ENCODE results near the gene UROC1.

Gene UROC1

DNA sequence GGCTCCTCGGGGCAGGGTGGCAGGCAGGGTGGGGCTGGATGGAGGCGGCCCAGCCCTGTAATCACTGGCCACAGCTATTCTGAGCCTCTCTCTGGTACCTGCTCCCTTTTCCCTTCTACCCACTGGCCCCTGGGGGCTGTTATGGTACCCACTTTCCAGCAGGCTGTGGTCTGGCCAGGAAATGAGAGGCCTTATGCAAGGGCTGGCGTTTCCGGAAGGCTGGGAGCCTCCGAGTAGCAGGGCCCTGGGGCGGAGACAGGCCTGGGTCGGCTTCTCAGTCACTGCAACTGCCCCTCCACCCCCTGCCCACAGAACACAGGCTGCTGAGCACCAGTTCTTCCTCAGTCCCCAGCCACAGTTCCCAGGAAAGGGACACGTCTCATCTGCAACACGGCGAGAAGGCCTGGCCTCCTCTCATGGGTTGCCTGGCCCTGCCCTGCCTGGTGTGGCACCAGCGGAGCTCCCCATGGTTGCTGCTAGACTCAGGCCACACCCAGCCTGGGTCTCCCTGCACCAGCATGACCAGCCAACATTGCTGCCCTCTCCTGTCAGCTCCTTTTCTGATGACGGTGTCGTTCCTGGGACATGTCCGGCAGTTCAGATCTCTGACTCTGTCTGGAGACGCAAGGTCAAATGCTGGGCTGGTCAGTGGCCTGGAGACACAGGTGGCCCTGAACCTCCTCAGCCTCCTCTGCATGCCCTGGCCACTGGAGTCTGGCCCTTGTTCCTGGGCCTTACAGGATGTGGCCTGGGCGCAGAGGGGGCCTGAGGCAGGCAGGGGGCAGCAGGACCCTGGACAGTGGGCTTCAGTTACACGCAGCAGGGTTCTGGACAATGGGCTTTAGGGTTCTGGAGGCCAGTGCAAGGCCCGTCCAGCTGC lies 12.8 kb upstream of the UROC1 start:
- DNase-seq (ENCODE audit: low spot score): peak; percentile 26

DNA sequence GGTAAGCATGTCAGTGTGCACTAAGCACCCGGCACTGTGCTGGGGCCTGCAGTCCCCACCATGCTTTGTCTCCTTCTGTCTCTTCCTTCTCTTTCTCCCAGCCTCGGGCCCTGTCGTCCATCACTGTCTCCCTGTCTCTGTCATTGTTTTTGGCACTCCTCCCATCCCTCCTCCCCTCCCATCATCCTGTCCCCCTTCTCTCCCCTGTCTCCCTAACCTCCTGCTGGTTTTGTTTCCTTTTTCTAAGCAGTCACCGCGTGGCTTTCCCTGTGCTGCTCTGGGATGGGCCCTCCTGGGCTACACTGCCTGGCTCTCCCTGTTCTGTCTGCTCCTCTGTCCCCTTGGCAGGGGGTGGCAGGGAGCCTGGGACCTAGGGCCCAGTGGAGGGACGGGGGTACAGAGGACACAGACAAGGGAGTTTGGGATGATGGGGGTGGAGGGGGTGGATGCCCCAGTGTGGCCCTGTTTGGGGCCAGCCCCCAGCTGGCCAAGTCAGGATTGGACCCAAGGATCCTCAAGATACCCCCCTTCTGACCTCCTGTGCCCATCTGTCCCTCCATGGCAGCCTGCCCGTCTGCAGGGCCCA lies 12.1 kb upstream of the UROC1 start:
- no peak for DNase-seq (ENCODE audit: low spot score)

DNA sequence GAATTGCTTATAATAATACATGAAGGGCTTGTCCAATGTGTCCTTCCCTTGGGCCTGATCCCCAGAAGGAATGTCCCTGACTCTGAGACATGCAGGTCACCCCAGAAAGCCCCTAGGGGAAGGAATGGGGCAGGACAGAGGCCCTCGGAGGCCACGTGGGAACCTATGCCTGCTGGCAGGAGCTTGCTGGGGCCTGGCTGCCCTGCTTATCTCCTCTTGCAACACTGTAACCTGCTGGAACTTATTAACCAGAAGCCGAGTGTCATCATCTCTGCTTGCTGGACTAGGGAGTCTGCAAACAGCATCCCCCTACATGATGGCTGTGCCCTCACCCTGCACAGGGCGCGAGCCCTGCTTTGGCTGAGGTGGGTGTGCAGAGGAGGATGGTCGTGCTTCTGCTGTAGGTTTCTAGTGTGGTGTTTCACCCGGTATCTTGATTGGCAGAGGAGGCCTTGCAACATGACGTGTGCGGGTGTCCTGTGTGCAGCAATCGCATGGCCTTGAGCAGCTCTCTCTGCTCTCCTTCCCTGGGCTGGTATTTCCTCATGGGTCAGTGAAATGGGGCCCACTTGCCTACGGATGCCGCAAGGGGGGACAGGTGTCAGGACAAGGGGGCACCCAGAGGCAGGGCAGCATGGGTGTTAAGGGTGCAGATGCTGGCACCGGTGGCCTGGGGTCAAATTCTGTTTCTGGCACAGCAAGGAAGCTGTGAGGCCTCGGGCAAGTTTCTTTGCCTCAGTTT lies 11.4 kb upstream of the UROC1 start:
- no peak for DNase-seq (ENCODE audit: low spot score)

DNA sequence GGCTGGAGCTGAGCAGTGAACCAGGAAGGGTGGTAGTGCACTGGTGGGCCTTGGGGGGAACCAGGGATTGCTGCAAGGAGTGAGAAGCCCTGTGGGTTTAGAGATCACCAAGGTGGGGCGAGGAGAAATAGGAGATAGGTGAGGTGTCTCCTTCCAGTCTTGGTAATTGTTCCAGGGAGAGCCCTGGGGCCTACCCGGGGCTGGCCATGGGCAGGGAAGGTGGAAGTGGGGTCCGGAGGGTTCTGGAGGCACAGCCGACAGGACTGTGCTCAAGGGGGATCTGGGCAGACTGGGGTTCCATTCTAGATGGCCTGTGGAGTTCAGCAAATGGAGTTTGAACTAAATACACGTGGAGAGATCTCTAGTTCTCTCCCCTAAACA lies 10.8 kb upstream of the UROC1 start:
- no peak for DNase-seq (ENCODE audit: low spot score)

DNA sequence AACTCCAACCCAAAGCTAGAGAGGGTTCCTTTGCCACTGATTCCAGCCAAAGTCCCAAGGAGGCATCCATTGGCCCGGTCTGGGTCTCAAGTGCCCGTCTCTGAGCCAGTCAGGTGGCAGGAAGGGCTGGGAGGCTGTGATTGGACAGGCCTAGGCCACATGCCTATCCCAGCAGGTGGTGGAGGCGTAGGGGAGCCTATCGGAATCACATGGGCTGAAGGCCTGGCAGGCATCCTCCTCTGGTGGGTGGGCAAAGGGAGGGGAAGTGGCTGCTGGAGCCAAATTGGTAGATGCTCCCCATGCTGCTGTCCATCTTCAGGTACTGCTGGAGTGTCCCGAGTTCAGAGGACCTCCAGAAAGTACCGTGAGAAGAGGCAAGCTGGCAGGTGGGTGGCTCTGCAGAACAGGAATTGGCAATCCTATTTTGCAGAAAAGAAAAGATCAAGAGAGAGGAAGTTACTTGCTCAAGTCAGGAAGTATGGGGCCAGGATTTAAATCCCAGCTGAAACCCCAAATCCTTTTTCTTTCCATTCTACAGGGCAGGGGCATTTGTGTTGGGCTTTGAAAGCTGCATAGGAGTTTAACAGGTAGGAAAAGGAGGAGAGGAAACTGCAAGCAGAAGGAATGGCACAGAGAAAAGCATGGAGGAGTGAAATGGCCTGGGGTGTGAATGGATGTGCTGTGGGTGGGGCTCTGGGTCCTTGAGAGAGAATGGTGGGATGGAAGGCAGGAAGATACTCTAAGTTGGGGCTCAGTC lies 10.1 kb upstream of the UROC1 start:
- DNase-seq (ENCODE audit: low spot score): no peak

DNA sequence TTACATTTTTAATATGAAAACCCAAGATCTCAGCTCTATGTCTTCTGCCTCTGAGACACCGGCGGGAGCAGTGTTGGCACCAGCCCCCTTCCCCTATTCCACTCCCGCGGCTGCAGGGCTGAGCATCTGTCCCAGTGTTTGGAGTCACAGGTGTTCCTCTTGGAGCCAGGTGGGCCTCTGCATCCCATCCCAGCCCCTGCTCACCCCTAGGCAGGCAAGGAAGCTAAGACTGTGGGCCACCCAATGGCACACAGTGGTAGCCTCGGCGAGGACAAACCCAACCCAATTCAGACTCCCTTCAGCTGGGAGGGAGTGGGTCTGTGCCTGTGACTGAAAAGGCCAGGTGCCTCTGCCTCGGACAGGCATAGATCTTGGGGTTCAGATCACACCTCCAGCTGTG lies 9.4 kb upstream of the UROC1 start:
- no peak for DNase-seq (ENCODE audit: low spot score)

DNA sequence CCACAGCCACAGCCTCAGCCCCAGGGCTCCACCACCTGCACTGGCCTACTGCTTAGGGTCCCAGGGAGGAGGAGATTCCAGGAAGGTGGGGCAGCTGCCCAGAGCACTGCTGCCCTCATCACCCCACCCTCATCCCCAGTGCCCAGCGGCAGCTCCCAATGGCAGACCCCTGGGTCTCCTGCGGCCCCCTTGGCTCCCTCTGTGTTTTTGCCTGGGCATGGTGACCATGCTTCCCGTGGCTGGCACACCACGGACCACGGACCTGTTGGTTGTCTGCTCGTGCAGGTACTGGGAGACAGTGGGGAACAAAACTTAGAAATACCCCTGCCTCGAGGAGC lies 9.1 kb upstream of the UROC1 start:
- DNase-seq (ENCODE audit: low spot score): no peak

DNA sequence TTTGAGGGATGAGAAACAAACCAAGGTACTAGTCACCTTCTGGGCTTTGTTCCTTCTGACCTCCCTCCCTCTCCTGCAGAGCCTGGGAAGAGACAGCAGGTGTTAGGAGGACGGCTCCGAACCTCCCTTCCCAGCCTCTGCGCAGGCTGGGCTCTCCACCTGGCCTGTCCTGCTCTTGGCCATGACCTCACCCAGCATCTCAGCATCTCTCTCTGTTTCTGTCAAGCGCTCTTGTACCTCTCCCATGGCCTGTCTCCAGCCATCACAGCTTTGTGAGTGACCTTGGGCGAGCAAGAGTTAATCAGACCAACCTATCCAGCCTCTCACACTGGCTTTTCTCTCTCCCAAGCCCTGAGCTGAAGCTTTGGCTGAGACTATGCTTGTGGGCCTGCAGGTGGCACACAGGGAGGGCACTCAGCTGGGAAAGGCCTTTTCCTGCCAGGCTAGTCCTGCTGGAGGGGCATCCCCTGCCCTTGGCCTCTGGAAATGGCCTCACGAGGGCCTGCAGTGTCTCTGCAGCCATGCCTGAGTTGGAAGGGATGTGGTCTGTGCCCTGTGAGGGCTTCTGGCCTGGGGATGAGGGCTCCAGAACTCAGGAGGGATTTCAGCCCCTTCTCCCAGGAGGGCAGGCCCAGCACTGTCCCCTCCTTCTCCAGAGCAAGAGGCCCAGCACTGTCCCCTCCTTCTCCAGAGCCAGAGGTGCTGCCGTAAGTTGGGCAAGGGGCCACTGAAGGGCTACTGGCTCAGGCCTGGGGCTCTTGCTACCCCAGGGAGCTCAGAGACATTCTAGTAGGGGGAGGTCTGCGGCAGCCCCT lies 8.5 kb upstream of the UROC1 start:
- no peak for DNase-seq (ENCODE audit: low spot score)

DNA sequence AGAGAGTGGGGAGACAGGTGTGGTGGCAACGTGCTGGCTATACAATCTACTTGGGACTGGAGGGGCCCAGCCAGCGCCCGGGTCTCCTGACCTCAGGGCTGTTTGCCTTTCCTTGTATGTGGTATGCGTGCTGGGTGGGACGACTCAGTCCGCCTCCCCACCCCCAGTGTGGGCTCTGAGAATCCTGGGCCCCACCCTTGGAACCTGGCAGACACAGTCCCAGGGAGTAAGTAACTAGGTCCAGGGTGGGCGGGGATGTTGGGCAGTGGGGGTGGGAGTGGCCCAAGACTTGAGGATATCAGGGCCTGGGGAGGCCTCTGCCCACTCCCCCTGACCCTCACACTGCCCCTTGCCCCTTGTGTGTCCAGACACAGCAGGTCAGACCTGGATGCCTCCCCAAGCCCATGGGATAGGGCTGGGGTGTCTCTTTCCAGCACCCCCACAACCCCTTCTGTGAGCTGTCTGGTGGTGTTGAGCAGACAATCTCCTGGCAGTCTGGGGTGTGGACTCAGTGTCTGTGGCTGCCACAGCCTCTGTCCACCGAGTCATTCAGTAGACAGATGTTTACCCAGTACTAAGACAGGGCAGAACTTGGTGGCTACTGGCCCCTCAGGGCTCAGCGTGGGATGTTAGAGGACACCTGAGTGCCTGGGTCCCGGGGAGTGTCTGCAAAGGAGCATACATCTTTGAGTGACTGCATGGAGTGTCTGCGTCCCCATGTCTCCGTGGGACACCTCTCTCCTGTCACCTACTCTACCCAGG lies 7.7 kb upstream of the UROC1 start:
- no peak for DNase-seq (ENCODE audit: low spot score)

DNA sequence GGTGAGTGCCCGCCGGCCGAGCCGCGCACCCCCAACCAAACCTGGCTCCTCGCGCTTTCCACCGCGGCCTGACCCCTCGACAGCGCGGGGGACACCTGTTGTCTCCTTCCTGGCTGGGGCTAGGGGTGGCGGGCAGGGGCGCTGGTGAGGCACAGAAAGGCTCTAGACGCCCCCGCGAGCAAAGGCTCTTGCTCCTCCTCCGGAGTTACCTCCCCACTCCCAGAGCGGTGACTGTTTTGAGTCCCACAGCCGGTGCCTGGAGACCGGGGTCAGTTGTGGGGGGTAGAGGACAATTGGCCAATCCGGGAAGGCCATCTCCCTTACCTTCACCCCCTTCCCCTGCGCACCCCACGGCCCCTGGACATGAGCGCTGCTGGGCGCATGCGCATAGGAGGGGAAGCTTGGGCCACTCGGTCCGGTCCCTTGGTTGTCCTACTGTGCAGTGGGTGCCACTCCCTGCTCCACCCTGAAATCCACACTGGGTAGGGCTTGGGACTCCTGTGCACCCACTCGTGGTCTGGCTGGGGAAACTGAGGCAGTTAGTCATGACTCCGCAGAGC lies 6.9 kb upstream of the UROC1 start:
- DNase-seq (ENCODE audit: low spot score): no peak

DNA sequence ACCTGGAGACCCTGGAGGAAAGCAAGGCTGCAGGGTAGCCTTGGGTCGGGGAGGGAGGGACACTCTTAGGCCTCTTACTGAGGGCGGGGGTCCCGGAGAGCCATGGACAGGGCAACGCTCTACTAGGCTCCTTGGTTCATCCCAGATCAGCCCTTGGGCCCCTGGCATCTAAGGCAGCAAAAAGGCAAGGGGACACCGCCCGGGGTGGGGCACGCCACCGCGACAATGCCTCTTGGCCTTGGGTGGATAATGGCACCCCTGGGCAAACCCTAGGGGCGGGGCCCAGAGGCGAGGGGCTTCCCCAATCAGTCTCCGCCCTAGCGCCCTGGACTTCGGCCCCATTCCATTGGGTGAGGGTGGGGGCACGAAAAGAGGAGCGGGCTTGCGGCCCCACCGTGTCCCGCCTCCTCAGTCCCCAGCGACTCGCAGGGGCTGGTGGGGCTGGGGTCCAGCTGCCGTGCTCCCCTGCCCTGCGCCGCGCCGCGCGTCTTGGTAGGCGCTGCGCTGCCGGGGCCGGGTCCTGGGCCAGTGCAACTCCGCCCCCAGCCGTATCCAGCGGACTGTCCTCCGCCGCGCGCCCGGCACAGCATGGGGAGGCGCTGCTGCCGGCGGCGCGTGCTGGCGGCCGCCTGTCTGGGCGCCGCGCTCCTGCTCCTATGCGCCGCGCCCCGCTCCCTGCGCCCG lies 6.3 kb upstream of the UROC1 start, which contains the start of gene CHST13:
Gene CHST13, plus strand, starts transcription at position 411 of the 684 bp plus-strand sequence. Its CDS starts 178 bp downstream, at position 589.
- no peak for DNase-seq (ENCODE audit: low spot score)

DNA sequence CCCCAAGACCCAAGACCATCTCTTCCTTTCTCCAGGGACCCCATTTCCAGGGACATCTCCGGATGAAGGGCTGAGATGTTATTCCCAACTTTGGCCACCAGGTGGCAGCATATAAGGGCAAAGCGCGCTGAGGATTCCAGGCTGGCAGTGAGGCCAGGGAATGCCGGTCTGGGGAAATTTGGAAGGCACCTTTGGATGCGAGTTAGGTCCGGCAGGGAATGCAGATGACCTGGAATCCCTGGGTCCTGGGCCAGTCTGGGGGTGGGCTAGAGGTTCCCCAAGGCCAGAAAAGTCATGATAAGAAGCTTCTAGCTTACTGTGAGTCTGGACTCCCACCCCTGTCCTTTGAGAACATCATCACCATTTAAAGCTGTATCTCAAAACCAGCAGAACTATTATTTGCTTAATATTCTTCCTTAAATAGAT lies 4.8 kb upstream of the UROC1 start:
- peak; percentile 37 for DNase-seq (ENCODE audit: low spot score)

DNA sequence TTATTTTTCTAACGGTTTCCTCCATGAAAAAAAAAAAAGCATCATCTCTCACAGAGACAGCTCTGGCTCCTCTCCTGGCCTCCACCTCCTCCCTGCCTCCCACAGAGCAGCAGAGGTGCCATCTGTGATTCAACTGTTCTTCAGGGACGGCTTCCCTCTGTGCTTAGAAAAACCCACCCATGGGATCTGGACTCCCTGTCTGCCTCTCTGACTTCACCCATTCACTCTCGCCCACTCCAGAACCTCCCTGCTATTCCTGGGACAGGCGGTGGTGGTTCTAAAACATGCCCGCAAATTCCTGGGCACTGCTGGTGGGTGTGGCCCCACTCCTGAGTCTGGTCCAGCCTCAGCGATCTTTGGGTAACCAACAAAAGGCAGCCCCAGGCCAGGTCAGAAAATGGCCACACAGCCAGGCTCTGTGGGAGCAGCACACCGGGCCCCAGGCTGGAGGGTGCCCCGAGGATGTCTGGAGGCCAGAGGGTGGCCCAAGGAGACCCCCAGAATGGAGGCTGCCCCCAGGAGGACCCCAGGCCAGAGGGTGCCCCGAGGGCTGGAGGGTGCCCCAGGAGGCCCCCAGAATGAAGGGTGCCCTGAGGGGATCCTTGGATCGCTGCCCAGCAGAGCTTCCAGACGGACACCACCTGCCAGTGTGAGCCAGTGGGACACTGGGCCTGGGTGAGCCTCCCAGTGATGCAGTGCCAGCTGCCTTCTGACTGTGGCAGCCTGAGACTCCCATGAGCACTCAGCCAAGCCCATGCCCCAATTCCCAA lies 3.7 kb upstream of the UROC1 start:
- DNase-seq (ENCODE audit: low spot score): no peak

DNA sequence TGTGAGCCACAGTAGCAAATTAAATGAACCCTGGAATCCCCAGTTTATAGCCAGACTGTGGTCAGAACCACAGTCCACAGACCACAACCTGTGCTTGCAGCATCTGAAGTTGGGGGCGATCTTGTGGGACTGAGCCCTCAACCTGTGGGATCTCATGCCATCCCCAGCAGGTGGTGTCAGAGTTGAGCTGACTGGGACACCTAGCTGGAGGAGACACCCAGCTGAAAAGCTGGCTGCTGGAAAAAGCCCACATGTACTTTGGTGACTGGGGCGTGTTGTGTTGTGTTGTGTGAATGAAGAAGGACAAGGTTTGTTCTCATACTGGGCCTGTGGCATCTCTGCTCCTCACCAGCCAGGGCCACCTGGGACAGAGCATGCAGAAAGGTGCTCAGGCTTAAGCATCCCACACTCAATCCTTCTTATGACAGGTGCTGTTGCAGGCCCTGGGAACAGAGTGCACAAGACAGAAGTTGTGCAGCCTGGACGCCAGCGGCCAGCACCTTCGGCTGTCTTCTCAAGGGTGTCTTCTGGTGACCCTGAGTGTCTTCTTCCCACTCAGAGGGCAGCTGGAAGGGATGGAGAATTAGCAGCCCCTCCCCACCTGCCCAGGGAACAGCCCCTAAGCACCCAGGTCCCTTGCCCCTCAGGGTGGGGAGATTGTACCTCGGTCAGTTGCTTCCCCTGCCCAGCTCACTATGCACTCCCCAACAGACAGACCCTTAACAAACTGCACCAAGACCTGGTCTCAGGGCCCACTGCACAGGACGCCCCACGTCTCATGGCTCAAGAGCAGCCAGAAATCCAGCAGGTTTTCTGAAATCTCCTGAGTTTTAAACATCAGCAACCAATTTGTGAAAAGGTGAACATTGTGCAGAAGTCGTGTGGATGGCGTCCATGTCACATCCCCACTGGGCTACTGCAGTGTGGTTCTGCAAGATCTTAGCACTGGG lies 2.2 kb upstream of the UROC1 start:
- DNase-seq (ENCODE audit: low spot score): no peak

DNA sequence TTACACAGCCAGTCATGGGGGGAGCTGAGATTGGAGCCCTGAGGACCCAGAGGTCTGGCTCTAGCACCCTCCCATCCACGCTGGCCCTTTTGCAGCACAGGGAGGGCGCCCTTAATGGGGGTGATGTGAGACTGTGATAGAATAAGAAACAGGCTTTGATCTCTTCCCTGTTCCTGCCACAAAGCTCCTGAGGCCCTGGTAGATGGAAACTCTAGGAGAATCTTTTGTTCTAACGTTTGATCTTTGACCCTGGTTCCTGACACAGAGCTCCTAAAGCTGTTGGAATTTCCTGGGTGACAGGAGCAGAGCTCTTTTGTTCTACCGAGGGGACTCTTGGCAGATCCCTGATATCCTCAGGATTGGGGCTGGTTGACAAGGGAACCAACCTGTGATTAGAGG lies 1.2 kb upstream of the UROC1 start:
- no peak for DNase-seq (ENCODE audit: low spot score)

DNA sequence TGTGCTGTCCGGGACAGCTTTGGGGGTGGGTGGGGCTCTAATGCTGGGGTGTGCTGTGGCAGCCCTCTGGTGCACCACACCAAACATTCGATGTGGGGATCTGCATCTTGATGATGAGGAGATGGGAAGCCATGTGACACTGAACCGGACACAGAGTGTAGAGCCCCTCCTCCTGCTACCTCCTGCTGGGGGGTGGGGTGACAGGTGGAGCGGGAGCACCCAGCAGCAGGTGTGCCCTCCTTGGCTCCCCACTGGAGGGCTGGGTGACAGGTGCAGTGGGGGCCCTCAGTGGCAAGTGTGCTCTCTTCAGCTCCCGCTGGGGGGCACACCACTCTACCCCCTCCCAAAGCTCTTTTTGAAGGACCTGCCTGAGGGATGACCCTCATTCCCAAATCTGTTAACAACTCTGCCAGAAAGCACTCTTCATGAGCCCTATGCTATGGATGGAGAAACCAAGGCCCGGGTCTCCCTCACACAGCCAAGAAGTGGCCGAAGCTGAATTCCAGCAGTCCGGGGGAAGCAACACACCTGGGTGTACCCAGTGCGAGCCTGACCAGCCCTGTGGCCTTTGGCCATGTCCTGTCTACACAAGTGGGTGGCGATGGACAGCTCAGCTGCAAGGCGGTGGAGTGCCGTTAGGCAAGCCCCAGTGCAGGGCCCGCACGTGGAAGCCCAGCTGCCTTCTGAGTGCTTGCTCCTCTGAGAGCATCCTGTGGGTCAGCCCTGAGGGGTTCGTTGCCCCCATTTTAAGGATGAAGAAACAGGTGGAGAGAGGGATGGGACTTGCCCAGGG lies 609 bp upstream of the UROC1 start:
- DNase-seq (ENCODE audit: low spot score): no peak

DNA sequence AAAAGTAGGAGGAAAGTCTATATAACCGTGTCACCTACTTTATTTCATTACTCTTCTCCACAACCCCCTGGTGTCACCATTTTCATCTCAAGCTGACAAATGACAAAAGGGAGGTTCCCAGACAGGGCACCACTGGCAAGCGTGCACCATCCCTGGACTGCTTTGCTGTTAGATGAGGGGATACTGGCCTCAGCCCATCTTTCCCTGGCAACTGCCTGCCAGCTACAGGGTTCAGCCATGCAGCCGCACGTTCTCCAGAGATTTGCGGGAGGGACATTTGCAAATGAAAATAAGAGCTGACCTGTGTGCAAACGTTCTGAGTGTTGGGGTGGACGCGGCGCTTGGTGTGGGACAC lies 660 bp downstream of the UROC1 start:
- no peak for DNase-seq (ENCODE audit: low spot score)
